Measurements from ENCODE around the gene TET1.
"Not testable (repeated sequence)": the region's sequence is repeated elsewhere in the genome, so short reads cannot be mapped to it uniquely, and the experiment has no call there.

Gene TET1

GRCh38 chr10:68562661-68563570 is 2.8 kb downstream of the TET1 start:
- DNase-seq (ENCODE audit: extremely low read depth in 1 of 2, low read depth in 1 of 2): no peak

- no peak for DNase-seq (ENCODE audit: extremely low read depth in 1 of 2, low read depth in 1 of 2)
Observed at GRCh38 chr10:68564712-68565111, 4.6 kb downstream of the TET1 start.

DNA sequence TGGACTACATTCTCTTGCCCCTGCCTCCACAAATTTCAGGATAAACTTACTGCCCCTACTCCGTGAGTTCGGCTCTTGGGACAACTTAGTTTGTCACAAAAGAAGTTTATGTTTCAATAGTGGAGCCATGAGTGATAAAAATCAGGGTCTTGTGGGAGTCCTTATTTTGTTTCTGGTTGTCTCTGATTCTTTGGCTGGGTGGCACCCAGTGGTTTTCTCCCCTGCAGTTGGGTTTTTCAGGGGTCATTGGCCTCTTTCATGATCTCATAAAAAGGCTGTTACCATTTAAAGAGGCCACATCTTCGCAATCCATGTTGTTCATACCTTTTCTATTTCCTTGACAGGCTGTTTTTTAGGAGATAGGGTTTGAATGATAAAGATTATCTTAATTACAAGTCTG is 5.5 kb downstream of the TET1 start:
- DNase-seq (ENCODE audit: extremely low read depth in 1 of 2, low read depth in 1 of 2): no peak

DNA sequence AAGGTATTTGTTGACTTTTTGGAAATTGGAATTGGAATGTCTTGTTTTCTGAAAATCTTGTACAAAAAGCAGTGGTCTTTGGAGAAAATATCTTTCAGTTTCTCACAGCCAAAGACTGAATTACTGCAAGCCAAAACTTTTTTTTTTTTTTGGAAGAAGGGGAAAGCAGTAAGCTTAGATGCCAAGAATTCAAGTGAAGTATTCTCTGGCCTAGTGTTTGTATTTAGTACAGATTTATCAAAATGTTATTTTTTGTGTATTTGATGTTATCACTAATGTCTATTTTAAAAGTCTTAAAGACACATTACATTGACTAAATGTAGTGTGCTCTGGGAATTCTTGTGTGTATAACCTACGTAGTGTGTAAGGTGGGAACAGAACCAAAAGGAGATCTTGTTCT is 6.2 kb downstream of the TET1 start:
- DNase-seq (ENCODE audit: extremely low read depth in 1 of 2, low read depth in 1 of 2): no peak

GRCh38 chr10:68566955-68567354 is 6.8 kb downstream of the TET1 start:
- no peak for DNase-seq (ENCODE audit: extremely low read depth in 1 of 2, low read depth in 1 of 2)

DNA sequence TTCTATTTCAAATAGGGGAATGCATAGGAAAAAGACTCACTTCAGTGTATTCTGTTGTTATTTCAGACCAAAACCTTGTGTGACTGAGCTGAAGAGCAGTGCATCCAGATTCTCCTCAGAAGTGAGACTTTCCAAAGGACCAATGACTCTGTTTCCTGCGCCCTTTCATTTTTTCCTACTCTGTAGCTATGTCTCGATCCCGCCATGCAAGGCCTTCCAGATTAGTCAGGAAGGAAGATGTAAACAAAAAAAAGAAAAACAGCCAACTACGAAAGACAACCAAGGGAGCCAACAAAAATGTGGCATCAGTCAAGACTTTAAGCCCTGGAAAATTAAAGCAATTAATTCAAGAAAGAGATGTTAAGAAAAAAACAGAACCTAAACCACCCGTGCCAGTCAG is 12.0 kb downstream of the TET1 start:
- no peak for DNase-seq (ENCODE audit: extremely low read depth in 1 of 2, low read depth in 1 of 2)

GRCh38 chr10:68574051-68574450 is 13.9 kb downstream of the TET1 start:
- no peak for DNase-seq (ENCODE audit: extremely low read depth in 1 of 2, low read depth in 1 of 2)

- DNase-seq (ENCODE audit: extremely low read depth in 1 of 2, low read depth in 1 of 2): no peak
Observed at GRCh38 chr10:68576118-68576517, 16.0 kb downstream of the TET1 start.

DNA sequence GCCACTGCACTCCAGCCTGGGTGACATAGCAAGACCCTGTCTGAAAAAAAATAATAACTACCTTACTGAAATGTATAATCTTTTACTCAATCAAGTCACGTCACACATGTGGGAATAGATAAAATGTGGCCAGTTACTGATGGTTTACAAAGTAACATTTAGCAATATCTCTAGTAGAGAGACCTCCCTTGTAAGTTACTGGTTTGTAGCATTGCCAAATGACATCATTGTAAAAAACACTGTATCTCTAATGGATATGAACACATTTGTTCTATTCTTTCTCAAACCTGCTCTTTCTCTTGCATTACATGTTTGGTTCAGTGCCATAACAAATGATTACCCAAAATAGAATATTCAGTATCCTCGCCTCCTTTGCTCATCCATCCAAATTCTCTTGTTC is 18.8 kb downstream of the TET1 start:
- DNase-seq (ENCODE audit: extremely low read depth in 1 of 2, low read depth in 1 of 2): no peak

DNA sequence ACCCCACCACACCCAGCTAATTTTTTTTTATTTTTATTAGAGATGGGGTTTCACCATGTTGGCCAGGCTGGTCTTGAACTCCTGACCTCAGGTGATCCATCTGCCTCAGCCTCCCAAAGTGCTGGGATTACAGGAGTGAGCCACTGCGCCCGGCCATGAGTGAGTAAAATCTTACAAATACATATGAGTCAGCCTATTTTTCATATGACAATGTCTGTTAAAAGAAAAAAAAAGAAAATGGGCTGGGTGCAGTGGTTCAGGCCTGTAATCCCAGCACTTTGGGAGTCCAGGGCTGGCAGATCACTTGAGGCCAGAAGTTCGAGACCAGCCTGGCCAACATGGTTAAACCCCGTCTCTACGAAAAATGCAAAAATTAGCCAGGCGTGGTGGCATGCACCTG is 24.1 kb downstream of the TET1 start:
- DNase-seq (ENCODE audit: extremely low read depth in 1 of 2, low read depth in 1 of 2): not testable (repeated sequence)

GRCh38 chr10:68586606-68587305 is 26.6 kb downstream of the TET1 start:
- DNase-seq (ENCODE audit: extremely low read depth in 1 of 2, low read depth in 1 of 2): no peak

- DNase-seq (ENCODE audit: extremely low read depth in 1 of 2, low read depth in 1 of 2): no peak
Observed at GRCh38 chr10:68594405-68594804, 34.3 kb downstream of the TET1 start.

DNA sequence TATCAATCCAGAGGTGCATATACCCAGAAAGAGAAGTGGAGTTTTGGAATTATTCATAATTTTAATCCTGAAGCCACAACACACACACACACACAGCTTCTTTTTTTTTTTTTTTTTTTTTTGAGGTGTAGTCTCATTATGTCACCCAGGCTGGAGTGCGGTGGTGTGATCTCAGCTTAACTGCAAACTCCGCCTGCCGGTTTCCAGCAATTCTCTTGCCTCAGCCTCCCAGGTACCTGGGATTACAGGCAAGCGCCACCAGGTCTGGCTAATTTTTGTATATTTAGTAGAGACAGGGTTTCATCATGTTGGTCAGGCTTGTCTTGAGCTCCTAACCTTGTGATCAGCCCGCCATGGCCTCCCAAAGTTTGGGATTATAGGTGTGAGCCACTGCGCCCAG is 35.4 kb downstream of the TET1 start:
- no peak for DNase-seq (ENCODE audit: extremely low read depth in 1 of 2, low read depth in 1 of 2)

GRCh38 chr10:68597407-68597806 is 37.3 kb downstream of the TET1 start:
- DNase-seq (ENCODE audit: extremely low read depth in 1 of 2, low read depth in 1 of 2): no peak

DNA sequence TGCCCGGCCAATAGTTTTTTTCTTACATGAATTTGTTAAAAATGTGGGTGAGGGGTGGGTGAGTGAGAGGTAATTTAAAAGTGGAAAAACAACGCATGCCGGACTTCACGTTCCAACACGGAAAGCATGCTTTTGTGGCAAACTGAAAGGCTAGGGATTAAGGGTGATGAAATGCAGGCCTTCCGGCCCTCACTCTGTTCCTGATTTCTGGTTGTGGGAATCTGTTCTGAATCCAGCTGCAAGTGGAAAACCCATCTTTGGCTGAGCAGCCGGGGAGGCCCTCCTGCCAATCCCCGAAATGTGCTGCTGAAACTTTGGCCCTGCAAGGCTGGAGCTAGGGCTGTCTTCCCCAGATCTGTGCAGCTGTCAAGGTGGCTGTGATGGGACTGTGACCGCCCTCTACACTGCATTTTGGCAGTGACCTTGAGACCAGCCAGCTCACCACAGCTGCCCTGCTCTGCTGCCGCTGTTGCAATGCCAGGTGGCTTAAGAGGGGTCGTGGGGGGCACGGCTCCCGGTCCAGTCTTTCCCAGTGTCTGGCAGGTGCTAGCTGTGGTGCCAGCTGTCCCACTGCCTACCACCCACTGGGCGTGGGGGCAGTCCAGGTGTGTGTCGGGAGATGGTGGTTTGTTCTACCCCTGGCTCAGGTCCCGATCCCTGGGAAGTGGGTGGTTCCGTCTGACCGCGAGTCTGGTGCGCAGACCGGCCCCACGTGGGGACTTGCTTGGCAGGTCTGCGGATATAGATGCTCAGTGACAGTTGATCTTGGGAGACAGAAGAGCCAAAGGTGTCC is 39.0 kb downstream of the TET1 start:
- no peak for DNase-seq (ENCODE audit: extremely low read depth in 1 of 2, low read depth in 1 of 2)

GRCh38 chr10:68599771-68600040 is 39.6 kb downstream of the TET1 start:
- no peak for DNase-seq (ENCODE audit: extremely low read depth in 1 of 2, low read depth in 1 of 2)

DNA sequence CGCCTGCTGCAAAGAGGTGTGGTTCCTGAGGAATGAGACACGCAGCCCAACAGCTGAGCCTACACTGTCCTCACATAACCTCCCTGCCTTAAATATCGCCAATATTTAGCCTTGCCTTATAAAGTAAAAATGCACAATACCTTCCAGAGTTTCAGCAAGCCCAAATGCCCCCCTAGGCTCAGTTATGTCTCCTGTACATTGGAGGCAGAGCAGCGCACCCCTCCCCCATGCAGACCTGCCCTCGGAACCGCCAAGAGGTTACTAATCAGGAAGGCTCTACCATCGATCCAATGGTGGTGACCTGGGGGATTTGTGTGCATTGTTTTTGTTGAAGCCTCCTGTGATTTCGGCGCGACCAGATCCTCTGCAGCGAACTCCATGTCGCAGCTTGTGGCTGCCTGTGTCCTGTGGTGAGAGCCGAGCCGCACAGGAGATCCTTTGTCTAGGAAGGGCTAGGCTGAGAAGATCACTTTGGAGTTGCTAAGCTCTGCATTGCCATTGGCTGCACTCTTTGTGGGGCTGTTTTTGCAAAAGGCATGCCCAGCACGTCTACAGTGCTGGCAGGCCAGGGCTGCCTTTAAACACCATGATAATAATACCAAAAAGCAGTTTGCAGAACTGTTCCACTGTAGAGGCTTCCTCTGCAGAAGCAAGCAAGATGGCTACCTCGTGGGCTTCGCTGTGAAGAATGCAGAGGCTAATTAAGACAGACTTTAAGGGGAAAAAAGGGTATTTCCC is 40.1 kb downstream of the TET1 start:
- peak in 1 of 2 donors; percentile 16 for DNase-seq (ENCODE audit: extremely low read depth in 1 of 2, low read depth in 1 of 2)

DNA sequence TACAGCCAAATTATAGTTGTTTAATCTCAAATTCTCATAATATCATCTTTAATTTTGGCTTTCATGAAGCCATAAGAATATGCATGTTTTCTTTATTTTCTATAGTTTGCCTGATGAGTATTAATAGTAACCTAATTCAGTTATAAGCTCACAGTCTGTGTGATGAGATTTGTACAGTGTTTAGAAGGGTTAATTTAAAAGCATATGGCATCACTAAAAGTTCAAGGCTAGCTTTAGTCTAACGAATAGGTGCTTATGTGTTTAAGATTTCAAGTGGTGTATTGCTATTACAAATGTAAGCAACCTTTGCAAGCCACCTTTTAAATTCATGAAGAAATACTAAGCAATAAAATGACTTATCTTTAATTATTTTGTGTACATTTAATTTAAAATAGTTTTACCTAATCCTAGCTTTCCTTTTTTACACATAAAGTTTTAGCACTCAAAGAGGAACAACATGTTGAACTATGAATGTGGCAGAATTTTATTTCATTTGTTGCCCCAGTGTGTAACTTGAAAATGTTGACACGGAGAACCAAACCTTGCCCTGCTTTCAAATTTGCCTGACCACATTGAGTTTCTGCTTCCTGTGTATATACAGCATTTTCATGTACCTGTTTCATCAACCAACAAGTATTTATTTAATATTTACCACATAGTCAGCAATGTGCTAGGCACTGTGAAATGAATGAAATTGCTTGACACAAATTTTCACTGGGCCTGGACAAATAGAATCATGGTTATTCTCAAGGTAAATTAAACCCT is 41.5 kb downstream of the TET1 start:
- DNase-seq (ENCODE audit: extremely low read depth in 1 of 2, low read depth in 1 of 2): no peak

DNA sequence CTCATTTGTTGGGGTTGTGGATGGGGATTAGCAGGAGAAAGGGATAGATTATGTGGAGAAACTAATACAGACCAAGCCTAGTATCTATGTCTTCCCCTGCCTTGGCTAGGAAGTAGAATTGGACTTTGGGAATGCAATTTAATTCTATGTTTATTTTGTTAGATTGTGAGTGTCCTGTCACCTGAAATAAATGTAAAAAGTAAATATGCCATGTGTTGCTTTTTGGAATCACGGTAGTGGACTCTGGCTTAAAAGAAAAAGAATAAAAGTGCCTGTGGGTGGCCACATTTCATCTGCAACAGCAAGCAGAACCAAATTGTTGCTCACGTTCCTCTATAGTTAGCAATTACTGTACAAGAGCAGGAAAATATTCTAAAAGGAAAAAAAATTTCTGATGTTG is 42.3 kb downstream of the TET1 start:
- no peak for DNase-seq (ENCODE audit: extremely low read depth in 1 of 2, low read depth in 1 of 2)

GRCh38 chr10:68603766-68604165 is 43.6 kb downstream of the TET1 start:
- DNase-seq (ENCODE audit: extremely low read depth in 1 of 2, low read depth in 1 of 2): no peak
